HepG2 (cell line): ENCODE results near the gene DDX17. TPM values are rescaled to one million over a fixed set of nuclear protein-coding genes. Genes with fewer than 3 reads are reported as not detected.

ENCODE experiments used
- BORCS8-MEF2B ChIP-seq: sonication (generic); formaldehyde crosslinking; IDR thresholded peaks from 2 replicates; pipeline ENCODE4 v1.8.0; 2022; ENCODE audit warnings: mild to moderate bottlenecking, missing genetic modification reagents
- EZH2 ChIP-seq: conservative IDR thresholded peaks from 2 replicates; pipeline ENCODE4 v1.6.1; 2012; ENCODE audit warnings: mild to moderate bottlenecking, low read depth, low read length, moderate library complexity
- HDAC1 ChIP-seq: sonication (generic); formaldehyde crosslinking; IDR thresholded peaks from 2 replicates; pipeline ENCODE4 v1.5.1; 2020; ENCODE audit warnings: mild to moderate bottlenecking, missing genetic modification reagents
- ISL2 ChIP-seq: sonication (generic); formaldehyde crosslinking; IDR thresholded peaks from 2 replicates; pipeline ENCODE4 v1.5.0; 2020; ENCODE audit warnings: missing genetic modification reagents
- JDP2 ChIP-seq: sonication (generic); formaldehyde crosslinking; IDR thresholded peaks from 2 replicates; pipeline ENCODE4 v1.8.1; 2022; ENCODE audit warnings: missing genetic modification reagents, borderline replicate concordance
- NFE2L2 ChIP-seq: fragments of 150-350 bp; IDR thresholded peaks from 2 replicates; pipeline ENCODE4 v1.6.1; 2014; ENCODE audit warnings: low read length
- RERE ChIP-seq: IDR thresholded peaks from 2 replicates; pipeline ENCODE4 v1.6.1; 2016; ENCODE audit warnings: low read depth, missing genetic modification reagents, missing compliant biosample characterization
- ZBTB8A ChIP-seq: sonication (generic); formaldehyde crosslinking; IDR thresholded peaks from 2 replicates; pipeline ENCODE4 v1.4.0; 2020; ENCODE audit warnings: mild to moderate bottlenecking, low read depth, missing genetic modification reagents, borderline replicate concordance
- ZNF280D ChIP-seq: sonication (generic); formaldehyde crosslinking; IDR thresholded peaks from 2 replicates; pipeline ENCODE4 v1.5.1; 2020; ENCODE audit warnings: mild to moderate bottlenecking, missing genetic modification reagents
- ZNF724P ChIP-seq: sonication (generic); formaldehyde crosslinking; IDR thresholded peaks from 2 replicates; pipeline ENCODE4 v1.8.0; 2022; ENCODE audit warnings: missing genetic modification reagents, borderline replicate concordance
- polyA plus RNA-seq, 8 experiments: library from polyadenylated mRNA; depleted of rRNA in 3 of 8; stranded (reverse) in 7 of 8; unstranded in 1 of 8; fragments of >200 nt; fragmentation: Illumina TruSeq in 4 of 8; extraction: Trizol in 4 of 8; gene quantifications; 2 replicates each; pipeline versions ENCODE4 v1.2.1 to v1.2.3, GENCODE V29; 2011 to 2016; ENCODE audit warnings: low read depth in 4 of 8, missing spikeins in 1 of 8, mixed read lengths in 1 of 8; ENCODE audit not compliant: insufficient read depth in 1 of 8
- total RNA-seq, 5 experiments: library from RNA; depleted of rRNA; stranded (reverse); fragments of >200 nt; fragmentation: Illumina TruSeq; extraction: Trizol; gene quantifications; 2 replicates each; pipeline ENCODE4 v1.2.3, GENCODE V29; 2016; ENCODE audit warnings: low read depth in 1 of 5

The DDX17 gene
- total and polyA plus RNA-seq, 2 of the 13 experiments (the other 11 are each of a cell fraction or from before 2014, with no cell fraction given): 238 to 344 TPM

- no peak for TF ChIP-seq EZH2
- no peak for TF ChIP-seq HDAC1
- TF ChIP-seq RERE (CRISPR knock-in tag): no peak
- no peak for TF ChIP-seq ZBTB8A (CRISPR knock-in tag)
- no peak for TF ChIP-seq JDP2 (CRISPR knock-in tag)
- TF ChIP-seq NFE2L2: no peak
- no peak for TF ChIP-seq ZNF724P (CRISPR knock-in tag)
- TF ChIP-seq ISL2 (CRISPR knock-in tag): no peak
- no peak for TF ChIP-seq ZNF280D (CRISPR knock-in tag)
- TF ChIP-seq BORCS8-MEF2B (CRISPR knock-in tag): no peak
These were observed 45.1 kb downstream of the DDX17 start (continued) for GRCh38 chr22:38461057-38461413.
